WTC11 (cell line): Measurements from ENCODE around the gene ADGRV1. TPM values are rescaled to one million over a fixed set of nuclear protein-coding genes. Genes with fewer than 3 reads are reported as not detected.
"Not testable (repeated sequence)": the region's sequence is repeated elsewhere in the genome, so short reads cannot be mapped to it uniquely, and the experiment has no call there.

Source experiments
- ATAC-seq: fragments of 200-7000 bp; cut with Tn5 transposase; 2 replicates; pipeline ENCODE4 v1.10.0; 2021; ENCODE audit warnings: mild to moderate bottlenecking, moderate library complexity
- CTCF ChIA-PET: fragments of 300-600 bp; sonication (Branson Sonifier 250); formaldehyde crosslinking; loops from one replicate; lab custom pipeline; 2021; ENCODE audit warnings: antibody characterized with exemption; lab: Charles Lee
- POLR2A ChIA-PET: fragments of 350-600 bp; sonication (Branson Sonifier 250); formaldehyde crosslinking; loops from one replicate; lab custom pipeline; 2021; ENCODE audit warnings: antibody characterized with exemption; lab: Charles Lee
- DNase-seq: peaks from one replicate; pipeline ENCODE4 v3.0.0; 2021; ENCODE audit warnings: low spot score
- H3K27ac Mint-ChIP-seq: 2 replicates; pipeline ENCODE4 v1.8.0; 2021; ENCODE audit warnings: mixed read lengths
- H3K27me3 Mint-ChIP-seq: 2 replicates; pipeline ENCODE4 v1.8.0; 2021; ENCODE audit warnings: low read depth, mild to moderate bottlenecking, moderate library complexity, mixed read lengths
- H3K36me3 Mint-ChIP-seq: 2 replicates; pipeline ENCODE4 v1.8.0; 2021; ENCODE audit warnings: mixed read lengths
- H3K4me1 Mint-ChIP-seq: 2 replicates; pipeline ENCODE4 v1.8.0; 2022; ENCODE audit warnings: mixed read lengths
- H3K4me3 Mint-ChIP-seq: 2 replicates; pipeline ENCODE4 v1.8.0; 2021; ENCODE audit warnings: mild to moderate bottlenecking, moderate library complexity, mixed read lengths
- H3K9me3 Mint-ChIP-seq: 2 replicates; pipeline ENCODE4 v1.8.0; 2021; ENCODE audit warnings: mixed read lengths
- ARID4B ChIP-seq: sonication (generic); formaldehyde crosslinking; IDR thresholded peaks from 2 replicates; pipeline ENCODE4 v1.8.0; 2023; ENCODE audit warnings: missing genetic modification reagents, mild to moderate bottlenecking, borderline replicate concordance
- ATF1 ChIP-seq: sonication (generic); formaldehyde crosslinking; IDR thresholded peaks from 2 replicates; pipeline ENCODE4 v1.8.1; 2023; ENCODE audit warnings: mild to moderate bottlenecking, moderate library complexity, missing genetic modification reagents
- ATF2 ChIP-seq: sonication (generic); formaldehyde crosslinking; IDR thresholded peaks from 2 replicates; pipeline ENCODE4 v1.8.1; 2022; ENCODE audit warnings: low read depth, missing genetic modification reagents, borderline replicate concordance
- ERG ChIP-seq: fragments of 250-450 bp; sonication (Bioruptor Pico); IDR thresholded peaks from 2 replicates; pipeline ENCODE4 v1.8.0; 2021; ENCODE audit warnings: mild to moderate bottlenecking
- FOXP4 ChIP-seq: sonication (generic); formaldehyde crosslinking; IDR thresholded peaks from 2 replicates; pipeline ENCODE4 v1.8.0; 2022; ENCODE audit warnings: mild to moderate bottlenecking, missing genetic modification reagents
- KAT7 ChIP-seq: sonication (generic); formaldehyde crosslinking; IDR thresholded peaks from 2 replicates; pipeline ENCODE4 v1.8.1; 2023; ENCODE audit warnings: missing genetic modification reagents, mild to moderate bottlenecking, borderline replicate concordance
- NFATC4 ChIP-seq: fragments of 250-450 bp; sonication (Bioruptor Pico); IDR thresholded peaks from 2 replicates; pipeline ENCODE4 v1.9.0; 2021; ENCODE audit warnings: mild to moderate bottlenecking
- NR1H2 ChIP-seq: sonication (generic); formaldehyde crosslinking; IDR thresholded peaks from 2 replicates; pipeline ENCODE4 v1.9.0; 2021; ENCODE audit warnings: mild to moderate bottlenecking, moderate library complexity, missing genetic modification reagents
- NR3C1 ChIP-seq: sonication (generic); formaldehyde crosslinking; conservative IDR thresholded peaks from 2 replicates; pipeline ENCODE4 v1.8.1; 2023; ENCODE audit warnings: low read depth, mild to moderate bottlenecking, missing genetic modification reagents
- PREB ChIP-seq: sonication (generic); formaldehyde crosslinking; IDR thresholded peaks from 2 replicates; pipeline ENCODE4 v1.8.1; 2022; ENCODE audit warnings: mild to moderate bottlenecking, missing genetic modification reagents, moderate library complexity, borderline replicate concordance
- ZNF425 ChIP-seq: fragments of 250-450 bp; sonication (Bioruptor Pico); conservative IDR thresholded peaks from 2 replicates; pipeline ENCODE4 v1.9.0; 2021; ENCODE audit warnings: mild to moderate bottlenecking
- total RNA-seq: library from RNA; stranded (reverse); gene quantifications from 3 replicates; pipeline ENCODE4 v1.2.3, GENCODE V29; 2021

ADGRV1 gene
- total RNA-seq, 1 experiment from 2014 or later, result 74.5 TPM

GRCh38 chr5:90685425-90686022, 126.9 kb downstream of the ADGRV1 start (continued):
- TF ChIP-seq ATF2 (CRISPR knock-in tag), result no peak
- no peak for TF ChIP-seq NR3C1
- TF ChIP-seq ARID4B (CRISPR knock-in tag), result no peak
- no peak for TF ChIP-seq NFATC4 (CRISPR knock-in tag)
- no peak for TF ChIP-seq KAT7 (CRISPR knock-in tag)

- ATAC-seq, H3K9me3 Mint-ChIP-seq, POLR2A ChIA-PET, H3K27me3 Mint-ChIP-seq, CTCF ChIA-PET, H3K27ac Mint-ChIP-seq, H3K4me1 Mint-ChIP-seq, H3K4me3 Mint-ChIP-seq, DNase-seq: not testable (repeated sequence)
- H3K36me3 Mint-ChIP-seq, result peaks cover 54% of the 10 kb centered on the region
These were observed 127.8 kb downstream of the ADGRV1 start for GRCh38 chr5:90686363-90686762.

GRCh38 chr5:90687458-90687857, 128.9 kb downstream of the ADGRV1 start:
- H3K4me3 Mint-ChIP-seq, H3K9me3 Mint-ChIP-seq, POLR2A ChIA-PET, H3K27ac Mint-ChIP-seq, DNase-seq, CTCF ChIA-PET, H3K27me3 Mint-ChIP-seq, H3K4me1 Mint-ChIP-seq, ATAC-seq: not testable (repeated sequence)
- peaks cover 52% of the 10 kb centered on the region for H3K36me3 Mint-ChIP-seq

- H3K27ac Mint-ChIP-seq, result no peak overlapping the region
- ChIA-PET CTCF (interaction anchor here (0.5 to 1.4 kb wide), 13 partner anchors 8 to 775 kb away, joined by 3 to 7 read pairs (median 3); partner anchors contain the start of genes MBLAC2 and POLR3G), POLR2A (interaction anchor here (0.7 kb wide), 1 partner anchor 651 kb away, joined by 7 read pairs; no protein-coding TSS in a partner anchor)
- no peaks in the 10 kb centered on the region for H3K4me1 Mint-ChIP-seq
- peaks cover 4% of the 10 kb centered on the region for H3K9me3 Mint-ChIP-seq
- H3K4me3 Mint-ChIP-seq, result no peak overlapping the region
- DNase-seq (peak; percentile 18), ATAC-seq (peak; percentile 99)
- H3K27me3 Mint-ChIP-seq, result no peaks in the 10 kb centered on the region
- peaks cover 51% of the 10 kb centered on the region for H3K36me3 Mint-ChIP-seq
- TF ChIP-seq ZNF425 (CRISPR knock-in tag) (no peak), ATF1 (no peak), PREB (no peak), ERG (CRISPR knock-in tag) (no peak), NR1H2 (CRISPR knock-in tag) (no peak), FOXP4 (no peak)
These were observed 130.5 kb downstream of the ADGRV1 start for GRCh38 chr5:90689064-90689463.
